Mesenchymal stem cell (in vitro differentiated cells and primary cell): ENCODE results near the gene TMEM91.

Experiments used
- DNase-seq: peaks from one replicate; pipeline ENCODE4 v3.0.0-alpha.2; 2013
- H2AFZ ChIP-seq: one replicate; pipeline ENCODE4 v1.6.1; 2013; ENCODE audit warnings: low read depth, mild to moderate bottlenecking, control low read depth, inconsistent platforms, low read length, moderate library complexity
- H2AK5ac ChIP-seq: 2 replicates; pipeline ENCODE4 v1.6.1; 2013; ENCODE audit warnings: low read length, moderate library complexity, mild to moderate bottlenecking, inconsistent platforms; ENCODE audit not compliant: severe bottlenecking
- H2BK120ac ChIP-seq: one replicate; pipeline ENCODE4 v1.6.1; 2013; ENCODE audit warnings: low read depth, mild to moderate bottlenecking, inconsistent platforms, low read length, moderate library complexity
- H2BK12ac ChIP-seq, 2 experiments: one replicate each; pipeline ENCODE4 v1.6.1; 2013; ENCODE audit warnings: inconsistent platforms in 2 of 2, low read length in 2 of 2, mild to moderate bottlenecking in 2 of 2, moderate library complexity in 2 of 2, control low read depth in 1 of 2
- H2BK15ac ChIP-seq: one replicate; pipeline ENCODE4 v1.6.1; 2013; ENCODE audit warnings: mild to moderate bottlenecking, low read depth, inconsistent platforms; ENCODE audit not compliant: poor library complexity, severe bottlenecking
- H2BK5ac ChIP-seq: 2 replicates; pipeline ENCODE4 v1.6.1; 2013; ENCODE audit warnings: low read depth, mild to moderate bottlenecking, low read length, control low read depth, inconsistent platforms; ENCODE audit not compliant: poor library complexity, severe bottlenecking
- H3K14ac ChIP-seq, 2 experiments: one replicate each; pipeline ENCODE4 v1.6.1; 2013; ENCODE audit warnings: inconsistent platforms in 2 of 2, low read length in 2 of 2, control low read depth in 1 of 2, mild to moderate bottlenecking in 1 of 2, moderate library complexity in 1 of 2
- H3K18ac ChIP-seq, 2 experiments: one replicate each; pipeline ENCODE4 v1.6.1; 2013; ENCODE audit warnings: inconsistent platforms in 2 of 2, low read length in 2 of 2, control low read depth in 1 of 2, low read depth in 1 of 2, mild to moderate bottlenecking in 1 of 2
- H3K23ac ChIP-seq, 2 experiments: one replicate each; pipeline ENCODE4 v1.6.1; 2013; ENCODE audit warnings: inconsistent platforms in 2 of 2, low read length in 2 of 2, mild to moderate bottlenecking in 2 of 2, moderate library complexity in 2 of 2, control low read depth in 1 of 2
- H3K27ac ChIP-seq: 2 replicates; pipeline ENCODE4 v1.5.1; 2013; ENCODE audit warnings: mild to moderate bottlenecking, moderate library complexity, low read length, control low read depth, inconsistent platforms; ENCODE audit not compliant: poor library complexity, severe bottlenecking
- H3K27me3 ChIP-seq, 2 experiments: 2 replicates each; pipeline versions ENCODE4 v1.6.1 to v1.7.0; 2013; ENCODE audit warnings: low read length in 2 of 2, mild to moderate bottlenecking in 2 of 2, moderate library complexity in 2 of 2, control low read depth in 1 of 2, inconsistent platforms in 1 of 2; ENCODE audit not compliant: control insufficient read depth in 1 of 2, insufficient read depth in 1 of 2
- H3K36me3 ChIP-seq, 2 experiments: 2 replicates each; pipeline versions ENCODE4 v1.6.1 to v1.7.0; 2013; ENCODE audit warnings: low read length in 2 of 2, control low read depth in 1 of 2, inconsistent platforms in 1 of 2, low read depth in 1 of 2, mild to moderate bottlenecking in 1 of 2; ENCODE audit not compliant: insufficient read depth in 2 of 2, control insufficient read depth in 1 of 2
- H3K4ac ChIP-seq, 2 experiments: one replicate each; pipeline ENCODE4 v1.6.1; 2013; ENCODE audit warnings: inconsistent platforms in 2 of 2, low read length in 2 of 2, mild to moderate bottlenecking in 2 of 2, moderate library complexity in 2 of 2, control low read depth in 1 of 2, low read depth in 1 of 2
- H3K4me1 ChIP-seq: 2 replicates; pipeline ENCODE4 v1.6.1; 2013; ENCODE audit warnings: low read depth, low read length, control low read depth; ENCODE audit not compliant: control insufficient read depth, insufficient read depth
- H3K4me2 ChIP-seq: 2 replicates; pipeline ENCODE4 v1.6.1; 2013; ENCODE audit warnings: low read length, mild to moderate bottlenecking, inconsistent platforms; ENCODE audit not compliant: poor library complexity, severe bottlenecking
- H3K4me3 ChIP-seq, 2 experiments: 2 replicates each; pipeline versions ENCODE4 v1.5.1 to v1.7.0; 2013; ENCODE audit warnings: low read length in 2 of 2, mild to moderate bottlenecking in 2 of 2, control low read depth in 1 of 2, low read depth in 1 of 2; ENCODE audit not compliant: insufficient read depth in 1 of 2
- H3K79me1 ChIP-seq: replicated peaks from 2 replicates; pipeline ENCODE4 v1.6.1; 2013; ENCODE audit warnings: mild to moderate bottlenecking, control low read depth, low read length, inconsistent platforms; ENCODE audit not compliant: poor library complexity, severe bottlenecking
- H3K9ac ChIP-seq: 2 replicates; pipeline ENCODE4 v1.7.0; 2013; ENCODE audit warnings: mild to moderate bottlenecking, low read length, moderate library complexity
- H3K9me3 ChIP-seq: 2 replicates; pipeline ENCODE4 v1.7.0; 2013; ENCODE audit warnings: mild to moderate bottlenecking, low read length; ENCODE audit not compliant: control insufficient read depth
- H4K8ac ChIP-seq: one replicate; pipeline ENCODE4 v1.6.1; 2013; ENCODE audit warnings: inconsistent platforms, mild to moderate bottlenecking, low read length, moderate library complexity
- H4K91ac ChIP-seq: one replicate; pipeline ENCODE4 v1.6.1; 2013; ENCODE audit warnings: mild to moderate bottlenecking, low read length, inconsistent platforms
- WGBS: methylation state at CpG from one replicate; pipeline ENCODE4 v1.1.7; 2013; ENCODE audit warnings: mixed read lengths; 5-methylcytosine and 5-hydroxymethylcytosine counted together

TMEM91 gene

GRCh38 chr19:41399525-41399924 lies 23.2 kb downstream of the TMEM91 start:
- no peak overlapping the region for H4K91ac ChIP-seq
- no peak for DNase-seq
- H2AFZ ChIP-seq = no peak overlapping the region
- no peak overlapping the region for H2BK120ac ChIP-seq
- H3K36me3 ChIP-seq = peaks cover 6 to 9% of the 10 kb centered on the region in 2 experiments
- no peak overlapping the region for H3K18ac ChIP-seq
- no peak overlapping the region for H3K4ac ChIP-seq
- no peak overlapping the region for H2BK12ac ChIP-seq
- H3K79me1 ChIP-seq = peaks cover 32% of the 10 kb centered on the region
- H3K9ac ChIP-seq = no peak overlapping the region
- no peaks in the 10 kb centered on the region for H3K9me3 ChIP-seq
- H3K27ac ChIP-seq = no peak overlapping the region
- H2BK15ac ChIP-seq = no peak overlapping the region
- no peak overlapping the region for H3K4me2 ChIP-seq
- H3K14ac ChIP-seq = no peak overlapping the region
- no peak overlapping the region for H3K23ac ChIP-seq
- H4K8ac ChIP-seq = no peak overlapping the region
- H3K4me1 ChIP-seq = peaks cover 5% of the 10 kb centered on the region
- H2AK5ac ChIP-seq = no peak overlapping the region
- no peaks in the 10 kb centered on the region for H3K27me3 ChIP-seq
- H3K4me3 ChIP-seq = no peak overlapping the region
- 92% methylated on average over 2 of the region's 2 CpGs for WGBS
- no peak overlapping the region for H2BK5ac ChIP-seq

GRCh38 chr19:41401483-41401882 lies 25.1 kb downstream of the TMEM91 start:
- no peaks in the 10 kb centered on the region for H3K9me3 ChIP-seq
- H3K18ac ChIP-seq = no peak overlapping the region
- H3K9ac ChIP-seq = no peak overlapping the region
- H2AFZ ChIP-seq = no peak overlapping the region
- H2BK12ac ChIP-seq = no peak overlapping the region
- no peak overlapping the region for H3K4ac ChIP-seq
- H4K8ac ChIP-seq = no peak overlapping the region
- no peak overlapping the region for H4K91ac ChIP-seq
- no peak overlapping the region for H3K14ac ChIP-seq
- no peak overlapping the region for H2BK15ac ChIP-seq
- no peak overlapping the region for H3K23ac ChIP-seq
- H3K27ac ChIP-seq = no peak overlapping the region
- H2BK5ac ChIP-seq = no peak overlapping the region
- no peaks in the 10 kb centered on the region for H3K27me3 ChIP-seq
- no peak overlapping the region for H3K4me2 ChIP-seq
- no peak overlapping the region for H2BK120ac ChIP-seq
- no peak overlapping the region for H2AK5ac ChIP-seq
- 58% methylated on average over 3 of the region's 4 CpGs for WGBS
- peaks cover 6 to 9% of the 10 kb centered on the region in 2 experiments for H3K36me3 ChIP-seq
- H3K4me3 ChIP-seq = no peak overlapping the region
- peaks cover 25% of the 10 kb centered on the region for H3K79me1 ChIP-seq
- no peak for DNase-seq
- H3K4me1 ChIP-seq = peaks cover 5% of the 10 kb centered on the region

- no peak overlapping the region for H2BK5ac ChIP-seq
- H3K9ac ChIP-seq = no peak overlapping the region
- 100% methylated on average over 1 of the region's 3 CpGs for WGBS
- DNase-seq = no peak
- H3K23ac ChIP-seq = no peak overlapping the region
- no peak overlapping the region for H2BK120ac ChIP-seq
- H4K91ac ChIP-seq = no peak overlapping the region
- no peak overlapping the region for H2AK5ac ChIP-seq
- H3K18ac ChIP-seq = no peak overlapping the region
- no peak overlapping the region for H3K27ac ChIP-seq
- H3K4ac ChIP-seq = no peak overlapping the region
- no peaks in the 10 kb centered on the region for H3K27me3 ChIP-seq
- no peak overlapping the region for H3K4me2 ChIP-seq
- H3K4me1 ChIP-seq = peaks cover 4% of the 10 kb centered on the region
- peaks cover 25% of the 10 kb centered on the region for H3K79me1 ChIP-seq
- peaks cover 6 to 9% of the 10 kb centered on the region in 2 experiments for H3K36me3 ChIP-seq
- no peak overlapping the region for H2BK12ac ChIP-seq
- no peaks in the 10 kb centered on the region for H3K9me3 ChIP-seq
- no peak overlapping the region for H2BK15ac ChIP-seq
- no peak overlapping the region for H3K4me3 ChIP-seq
- no peak overlapping the region for H2AFZ ChIP-seq
- no peak overlapping the region for H4K8ac ChIP-seq
- H3K14ac ChIP-seq = no peak overlapping the region
Measured at GRCh38 chr19:41402010-41402409, 25.7 kb downstream of the TMEM91 start.

GRCh38 chr19:41403181-41403970 lies 27.0 kb downstream of the TMEM91 start:
- no peak for DNase-seq
- H3K27me3 ChIP-seq = no peaks in the 10 kb centered on the region
- no peak overlapping the region for H3K4me3 ChIP-seq
- H2AFZ ChIP-seq = no peak overlapping the region
- peaks cover 19% of the 10 kb centered on the region for H3K79me1 ChIP-seq
- no peak overlapping the region for H3K14ac ChIP-seq
- H3K9me3 ChIP-seq = no peaks in the 10 kb centered on the region
- H2BK120ac ChIP-seq = no peak overlapping the region
- WGBS = 98% methylated on average over 11 of the region's 12 CpGs
- H3K4me1 ChIP-seq = peaks cover 12% of the 10 kb centered on the region
- H3K36me3 ChIP-seq = peaks cover 6 to 9% of the 10 kb centered on the region in 2 experiments
- no peak overlapping the region for H2BK15ac ChIP-seq
- no peak overlapping the region for H2BK5ac ChIP-seq
- H4K91ac ChIP-seq = no peak overlapping the region
- no peak overlapping the region for H2AK5ac ChIP-seq
- H3K23ac ChIP-seq = no peak overlapping the region
- no peak overlapping the region for H3K4me2 ChIP-seq
- no peak overlapping the region for H3K4ac ChIP-seq
- H3K27ac ChIP-seq = no peak overlapping the region
- H2BK12ac ChIP-seq = no peak overlapping the region
- H4K8ac ChIP-seq = no peak overlapping the region
- no peak overlapping the region for H3K9ac ChIP-seq
- no peak overlapping the region for H3K18ac ChIP-seq
